GM19239 (cell line): ENCODE data around the gene CSMD2.
"Not testable (repeated sequence)": the region's sequence is repeated elsewhere in the genome, so short reads cannot be mapped to it uniquely, and the experiment has no call there.

ENCODE experiments used
- DNase-seq: peaks from one replicate; pipeline ENCODE4 v3.0.0; 2011; ENCODE audit warnings: low spot score; ENCODE audit not compliant: insufficient read length
- FAIRE-seq: peaks from 2 replicates; lab custom pipeline; 2011; peaks lifted over from hg19 to GRCh38; lab: Jason Lieb, UNC

Gene CSMD2

GRCh38 chr1:33548721-33549120 lies 616.3 kb downstream of the CSMD2 start:
- FAIRE-seq, result no peak
- DNase-seq, result no peak

GRCh38 chr1:33548319-33548718 lies 616.7 kb downstream of the CSMD2 start:
- FAIRE-seq (no peak), DNase-seq (no peak)

GRCh38 chr1:33547576-33547975 lies 617.5 kb downstream of the CSMD2 start:
- FAIRE-seq (no peak), DNase-seq (no peak)

GRCh38 chr1:33541966-33542365 lies 623.1 kb downstream of the CSMD2 start:
- DNase-seq (no peak), FAIRE-seq (no peak)

- no peak for FAIRE-seq
- DNase-seq, result no peak
Observed at GRCh38 chr1:33537885-33538284, 627.1 kb downstream of the CSMD2 start.

- FAIRE-seq (no peak), DNase-seq (no peak)
Observed at GRCh38 chr1:33535334-33535733, 629.7 kb downstream of the CSMD2 start.

GRCh38 chr1:33532936-33533335 lies 632.1 kb downstream of the CSMD2 start:
- FAIRE-seq, result no peak
- no peak for DNase-seq

GRCh38 chr1:33532250-33532649 lies 632.8 kb downstream of the CSMD2 start:
- DNase-seq (no peak), FAIRE-seq (no peak)

GRCh38 chr1:33529957-33530356 lies 635.1 kb downstream of the CSMD2 start:
- no peak for DNase-seq

GRCh38 chr1:33527934-33528333 lies 637.1 kb downstream of the CSMD2 start:
- FAIRE-seq (no peak), DNase-seq (no peak)

More at GRCh38 chr1:33529957-33530356, 635.1 kb downstream of the CSMD2 start:
- FAIRE-seq, result no peak

DNA sequence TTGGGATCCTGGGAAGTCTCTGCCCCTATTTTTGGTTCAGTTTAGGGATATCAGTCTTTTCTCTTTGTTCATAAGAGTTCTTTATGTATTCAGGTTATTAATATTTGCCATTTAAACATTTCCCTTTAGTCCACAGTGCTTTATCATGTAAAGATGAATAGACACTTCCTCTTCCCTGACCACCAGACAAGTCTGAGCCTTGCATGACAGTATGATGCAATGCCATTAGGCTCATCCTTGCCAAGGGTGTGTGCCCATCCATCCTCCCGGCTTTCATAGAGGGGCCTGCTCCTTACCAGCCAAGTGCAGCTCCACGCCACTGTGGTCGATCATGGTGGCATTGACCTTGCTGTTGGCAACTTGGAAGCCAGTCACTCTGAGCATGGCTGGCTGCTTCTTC lies 640.4 kb downstream of the CSMD2 start:
- DNase-seq (no peak), FAIRE-seq (no peak)

DNA sequence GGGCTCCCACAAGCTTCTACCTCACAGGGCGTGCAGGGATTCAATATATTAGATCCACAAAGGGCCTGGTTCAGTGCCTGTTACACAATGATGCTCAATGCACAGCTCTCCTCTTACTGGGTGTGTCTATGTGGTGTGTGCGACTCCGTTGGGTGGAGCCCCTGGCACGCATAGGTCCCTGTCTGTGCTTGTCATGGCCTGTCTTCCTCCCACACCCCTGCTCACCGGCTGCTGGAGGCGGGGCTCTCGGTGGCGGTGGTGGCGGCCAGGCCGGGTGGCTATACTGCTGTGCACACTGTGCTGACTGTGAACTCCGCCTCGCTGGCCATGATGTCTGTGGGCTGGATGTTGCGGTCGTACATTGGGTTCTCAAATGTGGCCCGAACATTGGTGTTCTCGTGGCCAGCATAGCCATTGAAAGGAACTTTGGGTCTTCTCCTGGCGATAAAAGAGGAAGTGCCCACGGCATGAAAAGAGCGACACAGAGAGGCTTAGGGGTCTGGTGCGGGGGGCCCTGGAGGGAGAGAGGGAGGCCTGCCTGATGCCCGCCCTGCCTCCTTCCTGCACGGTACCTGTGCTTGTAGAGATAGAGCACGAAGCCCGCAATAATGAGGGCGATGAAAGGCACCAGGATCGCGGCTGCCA lies 645.7 kb downstream of the CSMD2 start:
- FAIRE-seq (no peak), DNase-seq (no peak)

DNA sequence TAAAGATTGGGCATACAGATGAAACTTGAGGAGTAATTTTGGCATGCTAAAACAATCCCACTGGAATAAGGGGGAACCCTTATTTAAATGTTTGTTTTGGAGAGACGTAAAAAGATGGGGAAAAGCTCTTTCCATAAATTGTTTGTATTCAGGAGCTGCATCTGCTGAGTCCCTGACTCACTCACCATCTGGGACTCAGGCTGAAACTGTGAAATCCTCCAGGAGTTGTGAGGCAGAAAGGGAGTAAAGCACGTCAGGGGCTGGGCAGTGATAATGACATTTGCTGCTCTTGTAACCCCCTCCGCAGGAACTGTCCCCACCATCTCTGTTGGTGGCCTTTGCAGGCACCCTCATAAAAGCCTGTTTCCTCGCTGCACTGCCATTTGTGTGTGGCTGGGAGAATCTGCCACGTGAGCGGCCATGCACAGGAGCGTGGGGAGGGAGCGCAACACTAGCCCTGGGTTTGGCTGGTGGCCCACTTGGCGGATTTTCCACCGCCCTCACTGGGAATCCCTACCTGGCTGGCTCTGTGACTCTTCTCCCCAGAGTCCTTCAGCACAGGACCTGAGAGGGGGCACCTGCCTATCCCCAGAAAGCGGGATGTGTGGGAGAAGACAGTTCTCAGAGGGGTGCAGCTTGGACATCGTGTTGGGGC lies 647.3 kb downstream of the CSMD2 start:
- DNase-seq, result no peak
- FAIRE-seq, result no peak

DNA sequence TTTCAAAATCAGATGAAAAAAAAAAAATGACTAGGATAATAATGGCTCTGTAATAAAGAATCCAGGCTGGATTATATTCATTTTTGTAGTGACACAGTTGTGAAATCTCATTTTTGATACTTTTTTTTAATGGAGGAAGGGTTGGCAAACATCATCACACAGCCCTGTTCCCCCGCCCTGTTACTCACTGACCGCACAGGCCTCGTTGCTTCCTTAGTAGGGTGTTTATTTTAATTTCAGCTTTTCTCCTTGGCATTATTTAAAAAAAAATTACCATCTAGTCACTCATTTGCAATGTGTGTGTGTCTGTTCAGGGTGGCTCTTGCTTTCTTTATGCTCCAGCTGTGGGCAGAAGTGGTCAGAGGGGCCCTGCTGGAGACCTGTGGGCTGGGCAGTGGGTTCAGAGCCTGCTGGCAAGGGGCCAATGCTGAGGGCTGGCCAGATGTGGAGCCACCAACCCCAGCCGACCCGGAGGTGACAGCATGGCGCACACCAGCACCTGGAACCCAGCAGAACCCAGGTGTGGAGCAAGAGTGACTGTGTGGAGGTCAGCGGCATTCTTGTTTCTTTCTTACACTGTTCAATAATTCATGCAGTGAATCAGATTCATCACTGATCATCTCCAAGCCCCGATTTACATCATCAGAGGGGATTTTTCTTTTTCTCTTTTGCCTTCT lies 648.0 kb downstream of the CSMD2 start:
- DNase-seq, result no peak
- no peak for FAIRE-seq

DNA sequence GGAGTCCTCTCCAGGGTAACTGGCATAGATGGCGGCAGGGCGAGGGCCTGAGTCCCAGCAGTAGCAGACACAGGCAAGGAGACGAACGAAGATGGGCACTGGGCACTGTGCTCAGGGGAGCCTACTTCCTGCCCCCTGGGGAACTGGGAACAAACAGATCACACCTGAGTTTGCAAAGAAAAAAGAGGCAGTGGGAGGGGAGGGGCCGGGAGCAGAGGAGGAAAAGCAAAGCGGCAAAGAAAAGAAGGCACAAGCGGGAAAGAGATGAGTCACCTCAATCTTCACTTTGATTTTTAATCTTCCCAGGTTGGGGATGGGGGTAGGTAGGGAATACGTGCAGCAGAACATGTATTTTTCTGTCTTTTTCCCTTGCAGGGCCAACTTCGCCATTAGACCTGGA lies 648.6 kb downstream of the CSMD2 start:
- no peak for DNase-seq
- FAIRE-seq, result no peak

GRCh38 chr1:33515607-33516006 lies 649.4 kb downstream of the CSMD2 start:
- FAIRE-seq (no peak), DNase-seq (no peak)

- DNase-seq, result no peak
Observed at GRCh38 chr1:33515112-33515511, 649.9 kb downstream of the CSMD2 start.

GRCh38 chr1:33512226-33513011 lies 652.6 kb downstream of the CSMD2 start:
- DNase-seq (no peak), FAIRE-seq (no peak)

More at GRCh38 chr1:33515112-33515511, 649.9 kb downstream of the CSMD2 start:
- FAIRE-seq, result no peak

- FAIRE-seq, DNase-seq: not testable (repeated sequence)
Observed at GRCh38 chr1:33509276-33509675, 655.8 kb downstream of the CSMD2 start.

- FAIRE-seq (no peak), DNase-seq (no peak)
Observed at GRCh38 chr1:33508151-33508550, 656.9 kb downstream of the CSMD2 start.

- DNase-seq (no peak), FAIRE-seq (no peak)
Observed at GRCh38 chr1:33507661-33508060, 657.4 kb downstream of the CSMD2 start.
